MCF 10A (cell line): ENCODE data around the gene IFNL2. TPM values are rescaled to one million over a fixed set of nuclear protein-coding genes. Genes with fewer than 3 reads are reported as not detected.

Experiments used
- BruUV-seq: library from RNA; stranded (reverse); fragments of 400-500 nt; replicated peaks from 2 replicates; lab custom pipeline; 2021; lab: Mats Ljungman, UMichigan
- CTCF ChIA-PET: fragments of 300-600 bp; sonication (Branson Sonifier 250); formaldehyde crosslinking; extraction: SDS; loops from one replicate; lab custom pipeline; 2021; ENCODE audit warnings: antibody characterized with exemption, inconsistent platforms; lab: Yijun Ruan, JAX
- POLR2A ChIA-PET: fragments of 300-600, 350-650 bp; sonication (Branson Sonifier 250); formaldehyde crosslinking; extraction: SDS; loops from one replicate; lab custom pipeline; 2020; ENCODE audit warnings: antibody characterized with exemption, inconsistent platforms; lab: Yijun Ruan, JAX
- DNase-seq: peaks from one replicate; pipeline ENCODE4 v3.0.0-alpha.2; 2018; ENCODE audit not compliant: unreplicated experiment
- H3K27ac Mint-ChIP-seq: one replicate; pipeline ENCODE4 v1.8.0; 2022; ENCODE audit warnings: mild to moderate bottlenecking, low read depth, mixed read lengths; ENCODE audit not compliant: unreplicated experiment
- H3K27me3 Mint-ChIP-seq: one replicate; pipeline ENCODE4 v1.8.0; 2022; ENCODE audit warnings: mixed read lengths; ENCODE audit not compliant: insufficient read depth, unreplicated experiment
- H3K36me3 Mint-ChIP-seq: one replicate; pipeline ENCODE4 v1.8.0; 2022; ENCODE audit warnings: mild to moderate bottlenecking, moderate library complexity, mixed read lengths; ENCODE audit not compliant: insufficient read depth, unreplicated experiment
- H3K4me1 Mint-ChIP-seq: one replicate; pipeline ENCODE4 v1.8.0; 2022; ENCODE audit warnings: mixed read lengths; ENCODE audit not compliant: insufficient read depth, unreplicated experiment
- H3K4me3 Mint-ChIP-seq: one replicate; pipeline ENCODE4 v1.8.0; 2022; ENCODE audit warnings: mild to moderate bottlenecking, moderate library complexity, mixed read lengths; ENCODE audit not compliant: unreplicated experiment
- H3K9me3 Mint-ChIP-seq: one replicate; pipeline ENCODE4 v1.8.0; 2022; ENCODE audit warnings: mixed read lengths; ENCODE audit not compliant: unreplicated experiment
- intact Hi-C: fragments of 100-400 bp; cut with micrococcal nuclease; formaldehyde crosslinking; loops from 2 replicates; pipeline ENCODE4 v1.14.1; 2022
- total RNA-seq: library from RNA; stranded (reverse); gene quantifications from 2 replicates; pipeline ENCODE4 v1.2.3, GENCODE V29; 2022
- TF ChIP-seq, protein P1 (sequence below): fragments of 200-600 bp; IDR thresholded peaks from one replicate; pipeline ENCODE4 v1.8.0; 2022; ENCODE audit warnings: antibody characterized with exemption, mild to moderate bottlenecking; ENCODE audit not compliant: unreplicated experiment

The IFNL2 gene
- total RNA-seq, 1 experiment from 2014 or later, result not detected

DNA sequence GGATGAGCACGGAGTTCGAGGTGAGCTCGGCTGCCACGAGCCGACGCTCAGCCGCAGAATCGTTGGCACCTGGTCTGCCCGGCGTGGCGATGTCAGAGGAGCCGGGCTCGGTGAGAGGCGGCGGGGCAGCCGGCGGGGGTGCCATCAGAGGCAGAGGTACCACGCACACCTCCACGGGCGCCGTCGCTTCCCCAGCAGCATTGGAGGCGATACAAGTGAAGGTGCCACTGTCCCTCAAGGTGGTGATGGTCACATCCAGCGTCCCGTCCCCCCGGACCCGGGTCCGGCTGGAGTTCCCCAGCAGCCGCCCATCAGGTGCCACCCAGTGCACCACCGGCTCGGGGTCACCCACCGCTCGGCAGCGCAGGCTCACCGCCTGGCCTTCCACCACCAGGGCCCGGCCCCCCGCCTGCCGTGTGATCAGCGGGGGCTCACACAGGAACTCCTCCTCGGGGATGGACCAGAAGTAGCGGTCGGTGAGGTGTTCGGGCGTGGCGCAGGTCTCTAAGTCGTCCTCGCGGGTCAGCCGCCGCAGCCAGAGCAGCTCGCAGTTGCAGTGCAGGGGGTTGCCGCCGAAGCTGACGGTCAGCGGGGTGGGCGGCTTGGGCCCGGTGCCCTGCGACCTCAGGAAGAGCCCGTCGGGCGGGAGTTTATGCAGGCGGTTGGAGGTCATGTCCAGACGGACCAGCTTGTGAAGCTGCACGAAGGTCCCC is 46.0 kb downstream of the IFNL2 start:
- ChIA-PET POLR2A (no interaction called here), CTCF (interaction anchor here (0.5 to 1.7 kb wide), 4 partner anchors 13 to 216 kb away, joined by 3 to 6 read pairs (median 5); partner anchors contain the start of gene IFNL1)
- Mint-ChIP-seq H3K36me3 (no peaks in the 10 kb centered on the region), H3K4me3 (no peak overlapping the region), H3K4me1 (no peaks in the 10 kb centered on the region), H3K27ac (no peak overlapping the region), H3K27me3 (no peaks in the 10 kb centered on the region), H3K9me3 (no peaks in the 10 kb centered on the region)
- DNase-seq, result no peak
- BruUV-seq, result no TSS peak
- intact Hi-C loops, result no loop called here
- TF ChIP-seq, protein P1, sequence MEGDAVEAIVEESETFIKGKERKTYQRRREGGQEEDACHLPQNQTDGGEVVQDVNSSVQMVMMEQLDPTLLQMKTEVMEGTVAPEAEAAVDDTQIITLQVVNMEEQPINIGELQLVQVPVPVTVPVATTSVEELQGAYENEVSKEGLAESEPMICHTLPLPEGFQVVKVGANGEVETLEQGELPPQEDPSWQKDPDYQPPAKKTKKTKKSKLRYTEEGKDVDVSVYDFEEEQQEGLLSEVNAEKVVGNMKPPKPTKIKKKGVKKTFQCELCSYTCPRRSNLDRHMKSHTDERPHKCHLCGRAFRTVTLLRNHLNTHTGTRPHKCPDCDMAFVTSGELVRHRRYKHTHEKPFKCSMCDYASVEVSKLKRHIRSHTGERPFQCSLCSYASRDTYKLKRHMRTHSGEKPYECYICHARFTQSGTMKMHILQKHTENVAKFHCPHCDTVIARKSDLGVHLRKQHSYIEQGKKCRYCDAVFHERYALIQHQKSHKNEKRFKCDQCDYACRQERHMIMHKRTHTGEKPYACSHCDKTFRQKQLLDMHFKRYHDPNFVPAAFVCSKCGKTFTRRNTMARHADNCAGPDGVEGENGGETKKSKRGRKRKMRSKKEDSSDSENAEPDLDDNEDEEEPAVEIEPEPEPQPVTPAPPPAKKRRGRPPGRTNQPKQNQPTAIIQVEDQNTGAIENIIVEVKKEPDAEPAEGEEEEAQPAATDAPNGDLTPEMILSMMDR, result no peak

DNA sequence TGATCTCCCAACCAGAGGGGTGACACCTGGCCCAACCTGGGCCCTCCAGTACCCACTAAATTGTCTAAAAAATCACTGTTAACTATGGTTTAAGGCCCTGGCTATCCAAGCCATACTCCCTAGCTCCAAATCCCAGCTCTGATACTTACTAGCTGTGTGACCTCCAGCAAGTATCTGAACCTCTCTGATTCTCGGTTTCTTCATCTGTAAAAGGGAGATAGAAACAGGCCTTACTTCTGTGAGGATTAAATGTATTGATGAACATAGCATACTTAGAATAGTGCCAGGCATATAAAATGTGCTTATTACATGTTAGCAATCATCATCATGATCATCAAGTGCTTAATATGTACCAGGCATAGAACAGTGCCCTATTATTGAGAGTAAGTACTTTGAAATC is 47.7 kb downstream of the IFNL2 start:
- ChIA-PET POLR2A (no interaction called here), CTCF (interaction anchor here (0.5 to 0.6 kb wide), 2 partner anchors 26 to 194 kb away, joined by 4 read pairs; partner anchors contain the start of gene SAMD4B)
- Mint-ChIP-seq H3K36me3 (no peaks in the 10 kb centered on the region), H3K4me3 (no peak overlapping the region), H3K4me1 (no peaks in the 10 kb centered on the region), H3K9me3 (no peaks in the 10 kb centered on the region), H3K27ac (no peak overlapping the region), H3K27me3 (no peaks in the 10 kb centered on the region)
- DNase-seq, result no peak
- intact Hi-C loops, result no loop called here
- TF ChIP-seq, protein P1, result no peak
- no TSS peak for BruUV-seq

DNA sequence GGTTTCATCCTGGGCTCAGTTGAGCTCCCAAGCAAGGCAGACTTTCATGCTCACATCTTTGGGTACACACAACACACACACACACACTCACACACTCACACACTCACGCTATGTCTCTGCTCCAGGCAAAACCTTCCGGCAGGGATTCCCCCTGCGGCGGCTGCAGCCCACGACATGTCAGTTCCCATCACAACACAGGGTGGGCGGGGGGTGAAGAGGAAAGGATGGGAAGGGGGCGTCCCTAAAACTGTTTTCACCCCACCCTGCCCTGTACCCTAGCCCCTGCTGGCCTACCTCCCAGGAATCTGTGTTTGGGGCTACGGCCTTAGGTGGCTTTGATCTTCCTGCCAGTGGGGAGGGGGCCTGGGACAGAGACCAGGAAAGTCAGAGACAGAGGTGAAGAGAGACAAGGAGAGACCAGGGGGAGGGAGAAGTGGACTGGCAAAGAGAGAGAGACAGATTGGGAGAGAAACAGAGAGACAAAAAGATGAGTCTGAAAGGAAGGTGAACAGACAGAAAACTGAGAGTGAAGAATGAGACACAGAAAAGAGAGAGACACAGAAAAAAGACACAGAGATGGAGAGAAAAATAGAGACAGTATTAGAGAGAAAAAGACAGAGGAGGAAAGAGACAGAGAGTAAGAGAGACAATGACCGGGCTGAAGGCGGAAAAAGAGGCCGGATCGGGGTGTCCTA is 48.6 kb downstream of the IFNL2 start:
- ChIA-PET POLR2A (no interaction called here), CTCF (interaction anchor here (0.6 kb wide), 1 partner anchor 25 kb away, joined by 4 read pairs; the partner anchor contains the start of gene SAMD4B)
- no TSS peak for BruUV-seq
- H3K36me3 Mint-ChIP-seq, result no peaks in the 10 kb centered on the region
- H3K9me3 Mint-ChIP-seq, result no peaks in the 10 kb centered on the region
- H3K4me1 Mint-ChIP-seq, result no peaks in the 10 kb centered on the region
- no peak overlapping the region for H3K27ac Mint-ChIP-seq
- TF ChIP-seq, protein P1, result no peak
- DNase-seq, result no peak
- H3K27me3 Mint-ChIP-seq, result peaks cover 8% of the 10 kb centered on the region
- H3K4me3 Mint-ChIP-seq, result no peak overlapping the region
- intact Hi-C loops, result no loop called here

DNA sequence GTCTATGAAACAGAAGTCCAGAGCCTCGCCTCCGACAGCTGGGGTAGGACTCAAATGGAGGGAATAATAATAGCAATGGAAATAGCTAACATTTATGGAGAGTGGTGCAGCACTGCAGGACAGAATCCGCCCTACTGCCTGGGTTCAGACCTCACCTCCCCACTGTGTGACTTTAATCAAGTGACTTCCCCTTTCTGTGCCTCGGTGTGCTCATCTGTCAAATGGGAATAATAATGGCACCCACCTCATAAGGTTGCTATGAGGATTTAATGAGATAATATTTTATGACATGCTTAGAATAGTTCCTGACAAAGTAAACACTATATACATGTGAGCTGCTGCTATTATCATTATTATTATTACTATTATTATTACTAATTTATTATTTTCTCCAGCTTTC is 49.3 kb downstream of the IFNL2 start:
- DNase-seq, result no peak
- Mint-ChIP-seq H3K4me1 (no peaks in the 10 kb centered on the region), H3K4me3 (no peak overlapping the region), H3K9me3 (no peaks in the 10 kb centered on the region), H3K27me3 (peaks cover 12% of the 10 kb centered on the region), H3K27ac (no peak overlapping the region), H3K36me3 (no peaks in the 10 kb centered on the region)
- POLR2A ChIA-PET, result no interaction called here
- no TSS peak for BruUV-seq
- TF ChIP-seq, protein P1, result no peak
- intact Hi-C loops, result no loop called here
- CTCF ChIA-PET, result interaction anchor here (0.5 kb wide), 1 partner anchor 559 kb away, joined by 3 read pairs; no protein-coding TSS in a partner anchor
